GM23338 (cell line): ENCODE measurements around the gene PAXX.

ENCODE experiments used
- CREB1 ChIP-seq: fragments of 250-450 bp; sonication (Bioruptor Pico); IDR thresholded peaks from 2 replicates; pipeline ENCODE4 v1.5.0; 2020; ENCODE audit warnings: low read depth, mild to moderate bottlenecking, moderate library complexity
- EZH2 ChIP-seq: fragments of 200-600 bp; sonication (generic); IDR thresholded peaks from one replicate; pipeline ENCODE4 v1.8.0; 2017; ENCODE audit warnings: antibody characterized with exemption, mild to moderate bottlenecking, low read depth; ENCODE audit not compliant: unreplicated experiment
- EZH2phosphoT487 ChIP-seq: fragments of 200-600 bp; sonication (generic); IDR thresholded peaks from one replicate; pipeline ENCODE4 v1.8.1; 2018; ENCODE audit warnings: antibody characterized with exemption; ENCODE audit not compliant: unreplicated experiment
- JUNB ChIP-seq: IDR thresholded peaks from one replicate; pipeline ENCODE4 v1.6.1; 2016; ENCODE audit warnings: antibody characterized with exemption; ENCODE audit not compliant: unreplicated experiment
- POLR2AphosphoS5 ChIP-seq: IDR thresholded peaks from 2 replicates; pipeline ENCODE4 v1.6.1; 2016; ENCODE audit warnings: antibody characterized with exemption, low read depth
- TF ChIP-seq, protein P1 (sequence below), 2 experiments: fragments of 200-600 bp in 1 of 2; sonication (generic) in 1 of 2; conservative IDR thresholded peaks; 2 replicates each; pipeline versions ENCODE4 v1.5.1 to v1.6.1; 2016 to 2017; ENCODE audit warnings: antibody characterized with exemption in 2 of 2, low read depth in 2 of 2, mild to moderate bottlenecking in 2 of 2, moderate library complexity in 1 of 2
- TF ChIP-seq, protein P2 (sequence below): IDR thresholded peaks from one replicate; pipeline ENCODE4 v1.6.1; 2018; ENCODE audit warnings: antibody characterized with exemption; ENCODE audit not compliant: unreplicated experiment
- TF ChIP-seq, protein P3 (sequence below): IDR thresholded peaks from 2 replicates; pipeline ENCODE4 v1.6.1; 2016; ENCODE audit warnings: antibody characterized with exemption

DNA sequence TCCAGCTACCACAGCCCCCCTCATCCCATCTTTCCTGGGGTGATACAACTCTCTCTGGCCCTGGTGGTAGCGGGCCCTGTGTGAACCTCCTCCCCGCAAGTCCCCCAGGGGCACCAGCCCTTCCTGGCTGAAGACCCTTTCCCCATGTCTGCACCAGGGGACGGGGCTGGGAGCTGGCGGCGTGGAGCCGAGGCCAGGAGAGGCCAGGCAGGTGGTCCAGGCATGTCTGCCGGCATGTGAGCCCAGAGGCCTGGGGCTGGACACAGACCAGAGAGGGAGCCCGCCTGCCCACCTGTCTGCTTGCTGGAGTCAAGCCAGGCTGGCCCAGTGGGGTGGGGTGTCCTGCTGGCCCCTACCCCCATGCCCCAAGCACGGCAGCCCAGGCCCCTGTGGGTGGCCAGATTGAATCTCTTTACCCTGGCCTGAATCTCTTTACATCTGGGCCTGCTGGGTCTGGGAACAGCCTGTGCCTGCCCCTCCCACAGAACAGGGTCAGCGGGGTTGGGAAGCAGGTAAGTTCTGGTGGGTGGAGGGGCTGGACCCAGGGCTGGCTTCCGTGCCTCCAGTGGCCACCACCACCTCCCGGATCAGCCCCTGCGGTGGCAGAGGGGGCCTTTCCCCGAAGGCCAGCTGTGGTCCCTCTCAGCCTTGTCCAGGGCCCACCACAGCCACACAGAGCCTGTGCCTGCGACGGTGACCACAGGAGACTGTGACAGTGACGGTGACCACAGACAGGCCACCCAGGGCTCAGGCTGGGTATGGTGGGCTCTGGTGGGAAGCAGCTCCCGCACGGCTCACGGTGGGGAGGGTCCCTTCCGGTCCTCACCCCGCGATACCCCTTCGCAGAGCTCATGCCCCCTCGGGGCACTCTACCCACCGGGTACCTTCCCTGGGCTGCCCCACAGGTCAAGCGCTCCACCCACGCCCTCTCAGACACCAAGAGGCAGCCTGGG, 33.0 kb upstream of the PAXX start:
- TF ChIP-seq, protein P1, sequence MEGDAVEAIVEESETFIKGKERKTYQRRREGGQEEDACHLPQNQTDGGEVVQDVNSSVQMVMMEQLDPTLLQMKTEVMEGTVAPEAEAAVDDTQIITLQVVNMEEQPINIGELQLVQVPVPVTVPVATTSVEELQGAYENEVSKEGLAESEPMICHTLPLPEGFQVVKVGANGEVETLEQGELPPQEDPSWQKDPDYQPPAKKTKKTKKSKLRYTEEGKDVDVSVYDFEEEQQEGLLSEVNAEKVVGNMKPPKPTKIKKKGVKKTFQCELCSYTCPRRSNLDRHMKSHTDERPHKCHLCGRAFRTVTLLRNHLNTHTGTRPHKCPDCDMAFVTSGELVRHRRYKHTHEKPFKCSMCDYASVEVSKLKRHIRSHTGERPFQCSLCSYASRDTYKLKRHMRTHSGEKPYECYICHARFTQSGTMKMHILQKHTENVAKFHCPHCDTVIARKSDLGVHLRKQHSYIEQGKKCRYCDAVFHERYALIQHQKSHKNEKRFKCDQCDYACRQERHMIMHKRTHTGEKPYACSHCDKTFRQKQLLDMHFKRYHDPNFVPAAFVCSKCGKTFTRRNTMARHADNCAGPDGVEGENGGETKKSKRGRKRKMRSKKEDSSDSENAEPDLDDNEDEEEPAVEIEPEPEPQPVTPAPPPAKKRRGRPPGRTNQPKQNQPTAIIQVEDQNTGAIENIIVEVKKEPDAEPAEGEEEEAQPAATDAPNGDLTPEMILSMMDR (conservative IDR thresholded peaks at IDR 0.05; ENCODE audit: low read depth in 2 of 2), result no peak
- TF ChIP-seq EZH2 (no peak), POLR2AphosphoS5 (no peak), CREB1 (CRISPR knock-in tag) (no peak), EZH2phosphoT487 (no peak), JUNB (no peak)
- TF ChIP-seq, protein P2, sequence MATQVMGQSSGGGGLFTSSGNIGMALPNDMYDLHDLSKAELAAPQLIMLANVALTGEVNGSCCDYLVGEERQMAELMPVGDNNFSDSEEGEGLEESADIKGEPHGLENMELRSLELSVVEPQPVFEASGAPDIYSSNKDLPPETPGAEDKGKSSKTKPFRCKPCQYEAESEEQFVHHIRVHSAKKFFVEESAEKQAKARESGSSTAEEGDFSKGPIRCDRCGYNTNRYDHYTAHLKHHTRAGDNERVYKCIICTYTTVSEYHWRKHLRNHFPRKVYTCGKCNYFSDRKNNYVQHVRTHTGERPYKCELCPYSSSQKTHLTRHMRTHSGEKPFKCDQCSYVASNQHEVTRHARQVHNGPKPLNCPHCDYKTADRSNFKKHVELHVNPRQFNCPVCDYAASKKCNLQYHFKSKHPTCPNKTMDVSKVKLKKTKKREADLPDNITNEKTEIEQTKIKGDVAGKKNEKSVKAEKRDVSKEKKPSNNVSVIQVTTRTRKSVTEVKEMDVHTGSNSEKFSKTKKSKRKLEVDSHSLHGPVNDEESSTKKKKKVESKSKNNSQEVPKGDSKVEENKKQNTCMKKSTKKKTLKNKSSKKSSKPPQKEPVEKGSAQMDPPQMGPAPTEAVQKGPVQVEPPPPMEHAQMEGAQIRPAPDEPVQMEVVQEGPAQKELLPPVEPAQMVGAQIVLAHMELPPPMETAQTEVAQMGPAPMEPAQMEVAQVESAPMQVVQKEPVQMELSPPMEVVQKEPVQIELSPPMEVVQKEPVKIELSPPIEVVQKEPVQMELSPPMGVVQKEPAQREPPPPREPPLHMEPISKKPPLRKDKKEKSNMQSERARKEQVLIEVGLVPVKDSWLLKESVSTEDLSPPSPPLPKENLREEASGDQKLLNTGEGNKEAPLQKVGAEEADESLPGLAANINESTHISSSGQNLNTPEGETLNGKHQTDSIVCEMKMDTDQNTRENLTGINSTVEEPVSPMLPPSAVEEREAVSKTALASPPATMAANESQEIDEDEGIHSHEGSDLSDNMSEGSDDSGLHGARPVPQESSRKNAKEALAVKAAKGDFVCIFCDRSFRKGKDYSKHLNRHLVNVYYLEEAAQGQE, result no peak
- TF ChIP-seq, protein P3, sequence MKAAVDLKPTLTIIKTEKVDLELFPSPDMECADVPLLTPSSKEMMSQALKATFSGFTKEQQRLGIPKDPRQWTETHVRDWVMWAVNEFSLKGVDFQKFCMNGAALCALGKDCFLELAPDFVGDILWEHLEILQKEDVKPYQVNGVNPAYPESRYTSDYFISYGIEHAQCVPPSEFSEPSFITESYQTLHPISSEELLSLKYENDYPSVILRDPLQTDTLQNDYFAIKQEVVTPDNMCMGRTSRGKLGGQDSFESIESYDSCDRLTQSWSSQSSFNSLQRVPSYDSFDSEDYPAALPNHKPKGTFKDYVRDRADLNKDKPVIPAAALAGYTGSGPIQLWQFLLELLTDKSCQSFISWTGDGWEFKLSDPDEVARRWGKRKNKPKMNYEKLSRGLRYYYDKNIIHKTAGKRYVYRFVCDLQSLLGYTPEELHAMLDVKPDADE, result no peak
